A549 (cell line): Measurements from ENCODE around the gene ZNF407. TPM values are rescaled to one million over a fixed set of nuclear protein-coding genes. Genes with fewer than 3 reads are reported as not detected.

Experiments
- ATAC-seq, 2 experiments: fragments of 200-7000 bp in 1 of 2; fragments of >200 bp in 1 of 2; cut with Nextera tagmentation in 1 of 2; cut with Tn5 transposase in 1 of 2; 3 replicates each; pipeline versions ENCODE4 v1.8.0 to v1.9.1; 2018 to 2020; ENCODE audit warnings: mild to moderate bottlenecking in 1 of 2, moderate library complexity in 1 of 2
- CTCF ChIA-PET: fragments of 300-600 bp; sonication (Branson Sonifier 250); formaldehyde crosslinking; extraction: SDS; loops from one replicate; lab custom pipeline; 2021; ENCODE audit warnings: antibody characterized with exemption, inconsistent platforms; lab: Yijun Ruan, JAX
- POLR2A ChIA-PET: fragments of 350-600 bp; formaldehyde crosslinking; extraction: SDS; loops from one replicate; lab custom pipeline; 2021; ENCODE audit warnings: antibody characterized with exemption, inconsistent platforms; lab: Yijun Ruan, JAX
- DNase-seq, 2 experiments: peaks; one replicate each; pipeline versions ENCODE4 v3.0.0 to v3.0.0-alpha.2; 2011 to 2016; ENCODE audit warnings: low read depth in 1 of 2, low spot score in 1 of 2
- FAIRE-seq: peaks from 2 replicates; lab custom pipeline; 2011; peaks lifted over from hg19 to GRCh38; lab: Jason Lieb, UNC
- H3K27ac ChIP-seq, 2 experiments: fragments of >200 bp; sonication (Bioruptor Twin); formaldehyde crosslinking; 3 replicates each; pipeline ENCODE4 v1.5.1; 2016 to 2017
- H3K4me1 ChIP-seq: fragments of >200 bp; sonication (Bioruptor Twin); formaldehyde crosslinking; 3 replicates; pipeline ENCODE4 v1.6.1; 2016
- H3K4me2 ChIP-seq: fragments of >200 bp; sonication (Bioruptor Twin); formaldehyde crosslinking; 3 replicates; pipeline ENCODE4 v1.6.1; 2016
- H3K4me3 ChIP-seq: fragments of >200 bp; sonication (Bioruptor Twin); formaldehyde crosslinking; 3 replicates; pipeline ENCODE4 v1.5.1; 2016
- H3K9me3 ChIP-seq: fragments of >200 bp; sonication (Bioruptor Twin); formaldehyde crosslinking; 3 replicates; pipeline ENCODE4 v1.6.1; 2016
- CBX8 ChIP-seq: fragments of 200-600 bp; sonication (generic); IDR thresholded peaks from 2 replicates; pipeline ENCODE4 v1.6.1; 2016
- CEBPB ChIP-seq, 2 experiments: fragments of >200 bp in 1 of 2; sonication (Bioruptor Twin) in 1 of 2; formaldehyde crosslinking in 1 of 2; IDR thresholded peaks; 2 replicates each; pipeline ENCODE4 v1.6.1; 2012 to 2016
- ESRRA ChIP-seq: fragments of 150-350 bp; IDR thresholded peaks from 2 replicates; pipeline ENCODE4 v1.6.1; 2014; ENCODE audit warnings: mild to moderate bottlenecking, low read length, borderline replicate concordance
- FOSB ChIP-seq: fragments of 250-450 bp; sonication (Bioruptor Pico); IDR thresholded peaks from 2 replicates; pipeline ENCODE4 v1.5.0; 2020; ENCODE audit warnings: mild to moderate bottlenecking, moderate library complexity
- FOSL2 ChIP-seq, 2 experiments: fragments of 450-650 bp in 1 of 2; fragments of >200 bp in 1 of 2; sonication (Bioruptor Twin) in 1 of 2; formaldehyde crosslinking; IDR thresholded peaks; 2 replicates each; pipeline versions ENCODE4 v1.5.0 to v1.6.1; 2016 to 2020; ENCODE audit warnings: mild to moderate bottlenecking in 1 of 2, moderate library complexity in 1 of 2
- HEYL ChIP-seq: fragments of 250-450 bp; sonication (Bioruptor Pico); IDR thresholded peaks from 2 replicates; pipeline ENCODE4 v1.8.0; 2021; ENCODE audit warnings: mild to moderate bottlenecking, moderate library complexity
- HOXB13 ChIP-seq: fragments of 250-450 bp; sonication (Bioruptor Pico); IDR thresholded peaks from 2 replicates; pipeline ENCODE4 v1.5.0; 2020; ENCODE audit warnings: low read depth, mild to moderate bottlenecking, moderate library complexity
- HOXB5 ChIP-seq: fragments of 250-450 bp; sonication (Bioruptor Pico); IDR thresholded peaks from 2 replicates; pipeline ENCODE4 v1.5.0; 2020; ENCODE audit warnings: mild to moderate bottlenecking, moderate library complexity
- KDM5A ChIP-seq: fragments of 200-600 bp; sonication (generic); IDR thresholded peaks from 2 replicates; pipeline ENCODE4 v1.6.1; 2016; ENCODE audit warnings: antibody characterized with exemption, mild to moderate bottlenecking
- MAFK ChIP-seq: fragments of 450-650 bp; IDR thresholded peaks from 2 replicates; pipeline ENCODE4 v1.6.1; 2014; ENCODE audit not compliant: partially characterized antibody
- MAZ ChIP-seq: fragments of 150-350 bp; IDR thresholded peaks from 2 replicates; pipeline ENCODE4 v1.6.1; 2014; ENCODE audit warnings: antibody characterized with exemption, low read depth, low read length, borderline replicate concordance
- MYC ChIP-seq: IDR thresholded peaks from 2 replicates; pipeline ENCODE4 v1.6.1; 2012; ENCODE audit warnings: mild to moderate bottlenecking, inconsistent platforms, low read length, improper control_type of control experiment, borderline replicate concordance
- NPAS2 ChIP-seq: fragments of 250-450 bp; sonication (Bioruptor Pico); IDR thresholded peaks from 2 replicates; pipeline ENCODE4 v1.8.0; 2022; ENCODE audit warnings: mild to moderate bottlenecking, moderate library complexity, borderline replicate concordance
- PHF8 ChIP-seq: fragments of 200-600 bp; sonication (generic); IDR thresholded peaks from 2 replicates; pipeline ENCODE4 v1.6.1; 2016; ENCODE audit warnings: low read depth, mild to moderate bottlenecking, antibody characterized with exemption, moderate library complexity, borderline replicate concordance
- POLR2AphosphoS2 ChIP-seq: conservative IDR thresholded peaks from 2 replicates; pipeline ENCODE4 v1.6.1; 2012; ENCODE audit warnings: low read length, improper control_type of control experiment, inconsistent platforms
- RARB ChIP-seq: fragments of 250-450 bp; sonication (Bioruptor Pico); IDR thresholded peaks from 2 replicates; pipeline ENCODE4 v1.8.0; 2021; ENCODE audit warnings: mild to moderate bottlenecking, moderate library complexity
- RCOR1 ChIP-seq: fragments of 150-350 bp; IDR thresholded peaks from 2 replicates; pipeline ENCODE4 v1.6.1; 2014; ENCODE audit warnings: antibody characterized with exemption, low read length, low read depth
- SREBF2 ChIP-seq: fragments of 450-650 bp; IDR thresholded peaks from 2 replicates; pipeline ENCODE4 v1.6.1; 2014; ENCODE audit warnings: mild to moderate bottlenecking, moderate library complexity
- TFCP2L1 ChIP-seq: fragments of 250-450 bp; sonication (Bioruptor Pico); IDR thresholded peaks from 2 replicates; pipeline ENCODE4 v1.5.0; 2021; ENCODE audit warnings: mild to moderate bottlenecking
- WGBS: methylation state at CpG from one replicate; pipeline ENCODE4 v1.1.6; 2017; ENCODE audit errors: missing lambda C conversion rate; 5-methylcytosine and 5-hydroxymethylcytosine counted together
- polyA plus RNA-seq, 4 experiments: library from polyadenylated mRNA; depleted of rRNA in 3 of 4; stranded (reverse); fragments of >200 nt; fragmentation: RNase III in 1 of 4; extraction: RNeasy Plus Mini Kit Qiagen cat#74134 plus additional on column Dnase treatment in 1 of 4; gene quantifications; 2 replicates in 3 of 4; 3 replicates in 1 of 4; pipeline ENCODE4 v1.2.3, GENCODE V29; 2011 to 2017
- TF ChIP-seq, protein P1 (sequence below): IDR thresholded peaks from 2 replicates; pipeline ENCODE4 v1.6.1; 2012
- TF ChIP-seq, protein P2 (sequence below): fragments of 200-600 bp; sonication (generic); IDR thresholded peaks from 2 replicates; pipeline ENCODE4 v1.6.1; 2016; ENCODE audit warnings: antibody characterized with exemption, mild to moderate bottlenecking, moderate library complexity
- TF ChIP-seq, protein P3 (sequence below): IDR thresholded peaks from 2 replicates; pipeline ENCODE4 v1.6.1; 2012; ENCODE audit warnings: low read depth, borderline replicate concordance
- TF ChIP-seq, protein P4 (sequence below): fragments of 150-350 bp; IDR thresholded peaks from 2 replicates; pipeline ENCODE4 v1.6.1; 2014; ENCODE audit warnings: low read depth, mild to moderate bottlenecking, low read length
- TF ChIP-seq, protein P5 (sequence below): fragments of 450-650 bp; IDR thresholded peaks from 2 replicates; pipeline ENCODE4 v1.6.1; 2014; ENCODE audit warnings: antibody characterized with exemption

ZNF407 gene
- polyA plus RNA-seq, 2 of the 4 experiments (the other 2 are of a cell fraction), result 2.5 to 3.0 TPM

DNA sequence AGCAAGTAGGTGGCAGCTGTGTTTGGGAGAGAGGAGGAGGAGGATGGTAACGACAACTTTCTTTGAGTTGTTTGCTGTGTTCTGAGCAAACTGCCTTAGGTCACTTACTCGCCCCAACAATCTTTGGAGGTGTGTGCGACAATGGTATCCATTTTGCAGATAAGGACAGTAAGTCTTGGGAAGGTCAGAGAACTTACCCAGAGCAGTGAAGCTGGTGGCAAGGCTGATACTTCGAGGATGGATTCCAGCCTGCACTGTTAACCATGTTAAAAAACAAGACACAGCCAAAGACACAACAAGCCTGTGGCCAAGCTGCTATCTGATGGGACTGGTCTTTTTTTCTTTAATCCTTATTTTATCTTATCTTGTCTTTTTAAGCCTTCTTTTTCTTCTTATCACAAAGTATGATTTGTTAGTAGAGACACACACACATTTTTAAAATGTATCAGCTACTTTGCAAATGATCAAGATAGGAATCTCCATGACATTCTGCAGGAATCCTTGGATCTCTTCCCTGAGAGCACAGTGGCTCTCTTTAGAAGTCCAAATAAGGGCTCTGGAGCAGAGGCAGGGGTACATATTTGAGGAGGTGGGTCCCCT is 35.4 kb upstream of the ZNF407 start:
- ChIA-PET POLR2A (no interaction called here), CTCF (no interaction called here)
- no peak for ATAC-seq
- Histone ChIP-seq H3K27ac (no peak overlapping the region), H3K4me2 (no peak overlapping the region), H3K9me3 (peaks cover 4% of the 10 kb centered on the region; the same call in 2 of the 3 replicates), H3K4me1 (no peaks in the 10 kb centered on the region), H3K4me3 (no peak overlapping the region)
- TF ChIP-seq ESRRA, result no peak
- no peak for FAIRE-seq
- DNase-seq, result no peak
- 51% methylated on average over 4 of the region's 4 CpGs for WGBS

DNA sequence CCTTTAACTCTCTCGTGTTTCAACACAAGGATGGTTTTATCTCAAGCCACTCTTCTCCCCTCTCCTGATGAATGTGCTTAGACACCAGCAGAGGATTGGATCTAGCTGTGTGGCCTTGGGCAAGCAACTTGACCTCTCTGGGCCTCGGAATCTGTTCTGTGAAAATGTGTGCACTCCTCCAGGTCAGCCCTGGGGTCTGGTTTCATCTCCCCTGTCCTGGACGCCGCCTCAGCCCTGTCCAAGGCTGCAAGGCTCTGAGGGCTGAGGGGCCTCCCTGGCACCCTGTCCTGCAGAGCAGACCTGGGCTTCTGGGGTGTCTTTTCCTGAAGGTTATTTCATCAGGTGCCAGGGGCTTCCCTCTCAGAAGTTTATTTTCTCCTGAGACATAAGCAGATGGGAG is 34.9 kb upstream of the ZNF407 start:
- FAIRE-seq (no peak), DNase-seq (no peak)
- no peaks in the 10 kb centered on the region for H3K4me1 ChIP-seq
- CTCF ChIA-PET, result no interaction called here
- TF ChIP-seq, protein P1, sequence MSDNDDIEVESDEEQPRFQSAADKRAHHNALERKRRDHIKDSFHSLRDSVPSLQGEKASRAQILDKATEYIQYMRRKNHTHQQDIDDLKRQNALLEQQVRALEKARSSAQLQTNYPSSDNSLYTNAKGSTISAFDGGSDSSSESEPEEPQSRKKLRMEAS, result no peak
- TF ChIP-seq KDM5A, result no peak
- no peak for TF ChIP-seq MYC
- no peak for TF ChIP-seq FOSL2 (IDR thresholded peaks at IDR 0.05)
- no peak for TF ChIP-seq FOSL2 (CRISPR knock-in tag; IDR thresholded peaks at IDR 0.05)
- TF ChIP-seq HOXB13, result no peak
- TF ChIP-seq HEYL (CRISPR knock-in tag), result no peak
- no peak for TF ChIP-seq HOXB5
- TF ChIP-seq, protein P2, sequence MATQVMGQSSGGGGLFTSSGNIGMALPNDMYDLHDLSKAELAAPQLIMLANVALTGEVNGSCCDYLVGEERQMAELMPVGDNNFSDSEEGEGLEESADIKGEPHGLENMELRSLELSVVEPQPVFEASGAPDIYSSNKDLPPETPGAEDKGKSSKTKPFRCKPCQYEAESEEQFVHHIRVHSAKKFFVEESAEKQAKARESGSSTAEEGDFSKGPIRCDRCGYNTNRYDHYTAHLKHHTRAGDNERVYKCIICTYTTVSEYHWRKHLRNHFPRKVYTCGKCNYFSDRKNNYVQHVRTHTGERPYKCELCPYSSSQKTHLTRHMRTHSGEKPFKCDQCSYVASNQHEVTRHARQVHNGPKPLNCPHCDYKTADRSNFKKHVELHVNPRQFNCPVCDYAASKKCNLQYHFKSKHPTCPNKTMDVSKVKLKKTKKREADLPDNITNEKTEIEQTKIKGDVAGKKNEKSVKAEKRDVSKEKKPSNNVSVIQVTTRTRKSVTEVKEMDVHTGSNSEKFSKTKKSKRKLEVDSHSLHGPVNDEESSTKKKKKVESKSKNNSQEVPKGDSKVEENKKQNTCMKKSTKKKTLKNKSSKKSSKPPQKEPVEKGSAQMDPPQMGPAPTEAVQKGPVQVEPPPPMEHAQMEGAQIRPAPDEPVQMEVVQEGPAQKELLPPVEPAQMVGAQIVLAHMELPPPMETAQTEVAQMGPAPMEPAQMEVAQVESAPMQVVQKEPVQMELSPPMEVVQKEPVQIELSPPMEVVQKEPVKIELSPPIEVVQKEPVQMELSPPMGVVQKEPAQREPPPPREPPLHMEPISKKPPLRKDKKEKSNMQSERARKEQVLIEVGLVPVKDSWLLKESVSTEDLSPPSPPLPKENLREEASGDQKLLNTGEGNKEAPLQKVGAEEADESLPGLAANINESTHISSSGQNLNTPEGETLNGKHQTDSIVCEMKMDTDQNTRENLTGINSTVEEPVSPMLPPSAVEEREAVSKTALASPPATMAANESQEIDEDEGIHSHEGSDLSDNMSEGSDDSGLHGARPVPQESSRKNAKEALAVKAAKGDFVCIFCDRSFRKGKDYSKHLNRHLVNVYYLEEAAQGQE, result no peak
- TF ChIP-seq RCOR1, result no peak
- TF ChIP-seq MAZ, result no peak
- TF ChIP-seq, all 56 proteins: peak for 0
- H3K4me2 ChIP-seq, result no peak overlapping the region
- 4% methylated on average over 4 of the region's 4 CpGs for WGBS
- H3K4me3 ChIP-seq, result no peak overlapping the region
- ATAC-seq, result no peak
- POLR2A ChIA-PET, result no interaction called here
- H3K27ac ChIP-seq, result no peak overlapping the region
- peaks cover 4% of the 10 kb centered on the region; the same call in 2 of the 3 replicates for H3K9me3 ChIP-seq

DNA sequence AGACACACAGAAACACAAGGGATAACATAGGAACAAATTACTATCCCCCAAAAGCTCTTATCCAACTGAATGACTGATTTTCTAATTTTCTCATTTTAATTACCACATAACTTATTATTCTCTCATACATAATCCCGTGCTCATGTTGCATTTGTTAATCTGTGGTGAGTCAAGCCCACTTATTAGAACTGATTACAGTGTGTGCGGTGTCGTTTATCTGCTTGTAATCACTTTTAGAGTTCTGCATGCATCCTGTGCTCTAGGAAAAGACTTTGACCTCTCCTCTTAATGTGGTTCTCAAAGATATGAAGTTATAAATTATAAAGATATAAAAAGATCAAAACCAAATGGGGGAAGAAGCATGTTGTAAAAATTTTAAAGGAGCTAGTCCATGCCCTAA is 33.7 kb upstream of the ZNF407 start:
- Histone ChIP-seq H3K27ac (no peak overlapping the region), H3K4me2 (no peak overlapping the region), H3K4me3 (no peak overlapping the region), H3K9me3 (peaks cover 4% of the 10 kb centered on the region; the same call in 2 of the 3 replicates), H3K4me1 (no peaks in the 10 kb centered on the region)
- ATAC-seq (no peak), DNase-seq (no peak), FAIRE-seq (no peak)
- WGBS, result 53% methylated on average over 3 of the region's 3 CpGs
- POLR2A ChIA-PET, result no interaction called here
- CTCF ChIA-PET, result interaction anchor here (1.4 kb wide), 1 partner anchor 12 kb away, joined by 4 read pairs; no protein-coding TSS in a partner anchor
- no peak for TF ChIP-seq MAFK
- no peak for TF ChIP-seq CEBPB (IDR thresholded peaks at IDR 0.05)
- TF ChIP-seq HOXB13, result no peak
- TF ChIP-seq, protein P3, sequence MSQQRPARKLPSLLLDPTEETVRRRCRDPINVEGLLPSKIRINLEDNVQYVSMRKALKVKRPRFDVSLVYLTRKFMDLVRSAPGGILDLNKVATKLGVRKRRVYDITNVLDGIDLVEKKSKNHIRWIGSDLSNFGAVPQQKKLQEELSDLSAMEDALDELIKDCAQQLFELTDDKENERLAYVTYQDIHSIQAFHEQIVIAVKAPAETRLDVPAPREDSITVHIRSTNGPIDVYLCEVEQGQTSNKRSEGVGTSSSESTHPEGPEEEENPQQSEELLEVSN, result no peak
- TF ChIP-seq RARB, result no peak
- no peak for TF ChIP-seq ESRRA
- no peak for TF ChIP-seq SREBF2
- no peak for TF ChIP-seq POLR2AphosphoS2
- no peak for TF ChIP-seq FOSL2 (IDR thresholded peaks at IDR 0.05)
- no peak for TF ChIP-seq FOSL2 (CRISPR knock-in tag; IDR thresholded peaks at IDR 0.05)
- no peak for TF ChIP-seq TFCP2L1 (CRISPR knock-in tag)
- TF ChIP-seq, protein P4, sequence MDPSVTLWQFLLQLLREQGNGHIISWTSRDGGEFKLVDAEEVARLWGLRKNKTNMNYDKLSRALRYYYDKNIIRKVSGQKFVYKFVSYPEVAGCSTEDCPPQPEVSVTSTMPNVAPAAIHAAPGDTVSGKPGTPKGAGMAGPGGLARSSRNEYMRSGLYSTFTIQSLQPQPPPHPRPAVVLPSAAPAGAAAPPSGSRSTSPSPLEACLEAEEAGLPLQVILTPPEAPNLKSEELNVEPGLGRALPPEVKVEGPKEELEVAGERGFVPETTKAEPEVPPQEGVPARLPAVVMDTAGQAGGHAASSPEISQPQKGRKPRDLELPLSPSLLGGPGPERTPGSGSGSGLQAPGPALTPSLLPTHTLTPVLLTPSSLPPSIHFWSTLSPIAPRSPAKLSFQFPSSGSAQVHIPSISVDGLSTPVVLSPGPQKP, result no peak
- TF ChIP-seq NPAS2 (CRISPR knock-in tag), result no peak
- TF ChIP-seq FOSB (CRISPR knock-in tag), result no peak
- TF ChIP-seq PHF8, result no peak
- TF ChIP-seq, protein P5, sequence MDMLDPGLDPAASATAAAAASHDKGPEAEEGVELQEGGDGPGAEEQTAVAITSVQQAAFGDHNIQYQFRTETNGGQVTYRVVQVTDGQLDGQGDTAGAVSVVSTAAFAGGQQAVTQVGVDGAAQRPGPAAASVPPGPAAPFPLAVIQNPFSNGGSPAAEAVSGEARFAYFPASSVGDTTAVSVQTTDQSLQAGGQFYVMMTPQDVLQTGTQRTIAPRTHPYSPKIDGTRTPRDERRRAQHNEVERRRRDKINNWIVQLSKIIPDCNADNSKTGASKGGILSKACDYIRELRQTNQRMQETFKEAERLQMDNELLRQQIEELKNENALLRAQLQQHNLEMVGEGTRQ, result no peak
- TF ChIP-seq CBX8, result no peak
